ENCODE measurements around the gene IL17RA. TPM values are rescaled to one million over a fixed set of nuclear protein-coding genes. Genes with fewer than 3 reads are reported as not detected.

IL17RA gene
- total and polyA plus RNA-seq, 2 donors from 2014 or later = 4.2 to 26.8 TPM

DNA sequence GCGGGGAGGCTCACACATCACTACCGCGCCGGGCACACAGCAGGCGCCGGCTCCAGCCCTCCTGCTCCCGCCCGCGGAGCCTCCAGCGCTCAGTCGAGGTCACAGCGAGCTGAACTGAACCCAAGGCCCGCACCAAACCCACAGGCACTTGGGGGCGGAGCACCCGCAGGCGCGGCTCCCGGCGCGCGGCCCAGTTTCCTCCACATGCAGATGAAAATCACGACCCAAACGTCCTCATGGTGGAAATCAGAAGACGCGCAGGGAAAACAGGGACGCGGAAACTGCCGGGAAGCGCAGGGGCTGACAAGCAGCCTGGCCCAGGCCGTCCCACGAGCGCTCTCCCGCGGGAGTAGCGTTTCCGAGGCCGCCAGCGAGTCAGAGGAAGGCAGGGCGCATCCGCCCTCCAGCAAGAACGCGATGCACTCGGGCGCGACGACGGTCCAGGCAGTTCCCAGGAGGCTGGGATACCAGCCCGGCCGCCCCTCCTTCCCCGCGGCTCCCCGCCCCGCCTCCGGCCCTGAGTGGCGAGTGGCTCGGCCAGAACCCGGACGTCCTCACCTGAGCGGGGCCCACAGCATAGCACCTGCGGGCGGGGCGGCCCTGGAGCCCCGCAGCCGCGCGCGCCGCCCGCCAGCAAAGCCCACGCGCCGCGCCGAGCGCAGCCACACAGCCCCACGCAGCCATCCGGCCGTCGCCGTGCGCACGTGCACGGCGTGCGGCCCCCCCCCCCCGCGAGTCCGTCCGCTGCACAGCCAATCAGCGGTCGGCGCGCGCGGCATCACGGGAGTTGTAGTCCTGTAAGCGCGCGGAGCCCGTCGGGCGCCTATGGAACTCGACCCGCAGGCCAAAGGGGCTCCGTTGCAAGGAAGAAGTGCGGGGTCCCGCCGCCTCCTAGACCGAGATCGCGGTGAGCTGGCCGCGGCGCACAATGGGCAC, 74.0 kb downstream of the IL17RA start, which contains the start of gene HDHD5:
TSS of gene HDHD5 (minus strand) at position 710 of the 936 bp plus-strand sequence. CDS start at position 684, 26 bp downstream.
- intact Hi-C loops (cut with DNase I) = no loop called here
- TF ChIP-seq, protein P1, sequence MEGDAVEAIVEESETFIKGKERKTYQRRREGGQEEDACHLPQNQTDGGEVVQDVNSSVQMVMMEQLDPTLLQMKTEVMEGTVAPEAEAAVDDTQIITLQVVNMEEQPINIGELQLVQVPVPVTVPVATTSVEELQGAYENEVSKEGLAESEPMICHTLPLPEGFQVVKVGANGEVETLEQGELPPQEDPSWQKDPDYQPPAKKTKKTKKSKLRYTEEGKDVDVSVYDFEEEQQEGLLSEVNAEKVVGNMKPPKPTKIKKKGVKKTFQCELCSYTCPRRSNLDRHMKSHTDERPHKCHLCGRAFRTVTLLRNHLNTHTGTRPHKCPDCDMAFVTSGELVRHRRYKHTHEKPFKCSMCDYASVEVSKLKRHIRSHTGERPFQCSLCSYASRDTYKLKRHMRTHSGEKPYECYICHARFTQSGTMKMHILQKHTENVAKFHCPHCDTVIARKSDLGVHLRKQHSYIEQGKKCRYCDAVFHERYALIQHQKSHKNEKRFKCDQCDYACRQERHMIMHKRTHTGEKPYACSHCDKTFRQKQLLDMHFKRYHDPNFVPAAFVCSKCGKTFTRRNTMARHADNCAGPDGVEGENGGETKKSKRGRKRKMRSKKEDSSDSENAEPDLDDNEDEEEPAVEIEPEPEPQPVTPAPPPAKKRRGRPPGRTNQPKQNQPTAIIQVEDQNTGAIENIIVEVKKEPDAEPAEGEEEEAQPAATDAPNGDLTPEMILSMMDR (IDR thresholded peaks at IDR 0.05; ENCODE audit: borderline replicate concordance, extremely low read depth, insufficient read depth) = no peak
- Histone ChIP-seq H3K9ac (ENCODE audit: low read length in 3 of 3) (peak within 1 kb of the TSS; percentile 42 to 74 (median 49)), H3K4me3 (ENCODE audit: low read length in 3 of 3) (peak within 1 kb of the TSS; percentile 67 to 82 (median 78)), H3K9me3 (ENCODE audit: control insufficient read depth in 2 of 3, insufficient read depth in 1 of 3, low read length in 3 of 3) (no peaks in the 10 kb centered on the region), H3K36me3 (ENCODE audit: control insufficient read depth in 2 of 3, insufficient read depth in 3 of 3, low read length in 3 of 3) (no peaks in the 10 kb centered on the region), H3K27me3 (ENCODE audit: control insufficient read depth, insufficient read depth, low read length) (no peaks in the 10 kb centered on the region), H3K4me1 (ENCODE audit: control insufficient read depth in 2 of 3, insufficient read depth in 2 of 3, low read depth in 1 of 3, low read length in 3 of 3) (peaks cover 0 to 6% (median 4%) of the 10 kb centered on the region in 3 donors), H3K27ac (ENCODE audit: low read depth in 2 of 2, low read length in 2 of 2) (peak within 1 kb of the TSS; percentile 88 to 89)
- FAIRE-seq (no peak), DNase-seq (peak; percentile 92 to 97 (median 94))

DNA sequence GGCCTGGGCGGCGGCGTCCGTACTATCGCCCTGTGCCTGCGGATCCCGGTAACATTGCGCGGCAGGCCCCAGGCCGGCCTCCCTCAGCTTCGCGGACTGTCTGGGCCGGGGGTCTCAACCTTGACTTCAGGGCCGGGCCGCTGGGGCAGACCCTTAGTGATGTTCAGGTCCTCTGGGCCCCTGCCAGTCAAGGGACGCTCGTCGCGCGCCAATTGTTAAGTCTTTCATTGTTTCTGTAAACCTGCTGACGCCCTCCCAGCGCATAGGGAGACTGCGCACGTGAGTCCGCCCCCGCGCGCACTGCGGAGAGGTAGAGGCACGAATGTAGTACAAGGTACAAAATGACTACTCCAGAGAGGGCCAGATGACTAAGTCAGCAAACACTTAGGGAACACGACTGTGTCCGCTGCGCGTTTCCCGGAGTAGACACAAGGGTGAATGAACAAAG, 74.7 kb downstream of the IL17RA start:
- FAIRE-seq = no peak
- DNase-seq = peak; percentile 62 to 83 (median 74)
- Histone ChIP-seq H3K4me1 (ENCODE audit: control insufficient read depth in 2 of 3, insufficient read depth in 2 of 3, low read depth in 1 of 3, low read length in 3 of 3) (peaks cover 0 to 6% (median 4%) of the 10 kb centered on the region in 3 donors), H3K27ac (ENCODE audit: low read depth in 2 of 2, low read length in 2 of 2) (peak overlapping the region; percentile 88 to 89), H3K9ac (ENCODE audit: low read length in 3 of 3) (peak overlapping the region; percentile 15 to 74 (median 46)), H3K36me3 (ENCODE audit: control insufficient read depth in 2 of 3, insufficient read depth in 3 of 3, low read length in 3 of 3) (no peaks in the 10 kb centered on the region), H3K4me3 (ENCODE audit: low read length in 3 of 3) (peak overlapping the region; percentile 51 to 82 (median 72)), H3K9me3 (ENCODE audit: control insufficient read depth in 2 of 3, insufficient read depth in 1 of 3, low read length in 3 of 3) (no peaks in the 10 kb centered on the region), H3K27me3 (ENCODE audit: control insufficient read depth, insufficient read depth, low read length) (no peaks in the 10 kb centered on the region)
- TF ChIP-seq, protein P1 (IDR thresholded peaks at IDR 0.05; ENCODE audit: borderline replicate concordance, extremely low read depth, insufficient read depth) = no peak
- intact Hi-C loops (cut with DNase I) = no loop called here

DNA sequence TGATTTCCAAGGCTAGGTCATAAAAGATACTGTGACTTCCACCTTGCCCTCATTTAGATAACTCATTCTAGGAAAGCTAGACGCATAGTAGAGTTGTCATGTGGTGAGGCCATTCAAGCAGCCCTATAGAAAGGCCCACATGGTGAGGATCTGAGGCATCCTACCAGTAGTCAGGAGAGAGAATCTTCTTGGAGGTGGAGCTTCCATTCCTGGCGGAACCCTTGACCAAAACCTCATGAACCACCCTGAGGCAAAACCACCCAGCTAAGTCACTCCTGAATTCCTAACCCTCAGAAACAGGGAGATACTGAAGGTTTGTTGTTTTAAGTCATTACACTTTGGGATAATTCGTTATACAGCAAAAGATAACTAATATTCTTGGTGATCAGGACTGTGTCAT, 77.2 kb downstream of the IL17RA start:
- no peak overlapping the region for H3K27ac ChIP-seq (ENCODE audit: low read depth in 2 of 2, low read length in 2 of 2)
- peaks cover 0 to 4% (median 4%) of the 10 kb centered on the region in 3 donors for H3K4me1 ChIP-seq (ENCODE audit: control insufficient read depth in 2 of 3, insufficient read depth in 2 of 3, low read depth in 1 of 3, low read length in 3 of 3)
- FAIRE-seq (no peak), DNase-seq (no peak)
- H3K27me3 ChIP-seq (ENCODE audit: control insufficient read depth, insufficient read depth, low read length) = no peaks in the 10 kb centered on the region
- no peak overlapping the region for H3K9ac ChIP-seq (ENCODE audit: low read length in 3 of 3)
- H3K36me3 ChIP-seq (ENCODE audit: control insufficient read depth in 2 of 3, insufficient read depth in 3 of 3, low read length in 3 of 3) = no peaks in the 10 kb centered on the region
- TF ChIP-seq, protein P1 (IDR thresholded peaks at IDR 0.05; ENCODE audit: borderline replicate concordance, extremely low read depth, insufficient read depth) = no peak
- H3K4me3 ChIP-seq (ENCODE audit: low read length in 3 of 3) = no peak overlapping the region
- H3K9me3 ChIP-seq (ENCODE audit: control insufficient read depth in 2 of 3, insufficient read depth in 1 of 3, low read length in 3 of 3) = no peaks in the 10 kb centered on the region
- intact Hi-C loops (cut with DNase I) = no loop called here

Data from kidney (tissue), 14 donors.